Dedifferentiated amniotic fluid mesenchymal stem cell (primary cell): Measurements from ENCODE around the gene CYP11A1.
A peak's percentile ranks its signal among the peaks of the same experiment; 100 is the strongest.

Experiments
- DNase-seq: peaks from one replicate; pipeline ENCODE4 v3.0.0-alpha.2; 2016; ENCODE audit errors: extremely low spot score

Gene CYP11A1

GRCh38 chr15:74367296-74367854, at the start of gene CYP11A1:
Gene CYP11A1, minus strand, starts transcription at chr15:74367646. Its CDS starts 61 bp downstream, at chr15:74367585.
- DNase-seq, result no peak

DNA sequence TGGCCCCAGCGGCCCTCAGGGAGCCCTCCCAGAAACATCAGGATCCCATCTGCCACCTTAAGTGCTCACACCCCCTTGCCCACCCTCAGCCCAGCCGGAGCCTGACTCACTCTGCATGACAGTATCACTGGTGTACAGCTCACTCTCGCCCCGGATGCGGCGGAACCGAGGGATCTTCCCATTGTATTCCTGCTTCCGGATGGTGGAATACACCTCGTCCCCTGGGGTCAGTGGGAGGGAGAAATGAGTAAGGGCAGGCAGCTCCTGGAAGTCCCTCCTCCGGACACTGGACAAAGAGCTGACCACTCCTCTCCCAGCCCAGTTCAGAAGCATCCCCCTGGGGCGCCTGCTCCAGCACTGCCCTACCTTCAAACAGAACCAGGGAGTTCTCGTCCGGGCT, 49.8 kb upstream of the CYP11A1 start:
- DNase-seq, result no peak

DNA sequence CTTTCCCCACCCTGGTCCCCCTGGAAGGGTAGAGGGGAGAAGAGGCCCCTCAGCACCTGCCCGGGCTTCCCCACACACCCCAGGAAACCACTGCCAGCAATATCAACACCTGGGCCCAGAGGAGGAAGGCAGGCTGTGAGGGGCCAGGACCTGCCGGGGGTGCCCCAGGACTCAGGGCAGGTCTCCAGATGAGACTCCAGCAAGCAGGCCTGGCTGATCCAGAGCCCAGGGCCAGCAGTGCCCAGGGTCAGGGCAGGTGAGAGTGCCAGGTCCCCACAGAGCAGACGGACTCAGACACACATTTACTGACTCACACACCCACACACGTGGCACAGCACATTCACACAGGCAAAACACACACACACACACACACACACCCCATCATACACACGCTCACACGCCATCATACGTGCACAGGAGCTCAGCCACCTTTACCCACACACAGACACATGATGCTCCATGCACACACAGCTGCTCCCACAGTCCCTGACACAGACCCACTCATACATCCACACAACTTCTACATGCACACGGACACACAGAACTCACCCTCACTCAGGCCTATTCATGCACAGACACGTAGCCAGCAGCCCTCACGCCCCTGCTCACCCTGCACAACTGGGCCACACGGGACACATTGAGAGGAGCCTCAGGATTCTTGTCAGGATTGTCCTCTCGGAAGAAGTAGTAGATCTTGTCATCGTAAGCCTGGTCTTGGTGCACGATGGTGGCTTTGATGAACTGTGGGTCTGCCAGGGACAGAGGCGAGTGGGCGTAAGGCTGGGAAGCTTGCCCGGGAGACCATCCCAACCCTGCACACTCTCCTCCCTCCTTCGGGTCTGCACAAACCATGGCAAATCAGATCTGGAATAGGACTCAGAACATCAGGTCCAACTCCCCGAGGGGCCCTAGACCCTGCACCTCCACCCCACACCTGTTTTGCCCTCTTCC, 48.8 kb upstream of the CYP11A1 start:
- no peak for DNase-seq

- DNase-seq, result no peak
Measured at GRCh38 chr15:74414603-74415338, 47.3 kb upstream of the CYP11A1 start.

GRCh38 chr15:74414081-74414580, 46.7 kb upstream of the CYP11A1 start:
- no peak for DNase-seq

DNA sequence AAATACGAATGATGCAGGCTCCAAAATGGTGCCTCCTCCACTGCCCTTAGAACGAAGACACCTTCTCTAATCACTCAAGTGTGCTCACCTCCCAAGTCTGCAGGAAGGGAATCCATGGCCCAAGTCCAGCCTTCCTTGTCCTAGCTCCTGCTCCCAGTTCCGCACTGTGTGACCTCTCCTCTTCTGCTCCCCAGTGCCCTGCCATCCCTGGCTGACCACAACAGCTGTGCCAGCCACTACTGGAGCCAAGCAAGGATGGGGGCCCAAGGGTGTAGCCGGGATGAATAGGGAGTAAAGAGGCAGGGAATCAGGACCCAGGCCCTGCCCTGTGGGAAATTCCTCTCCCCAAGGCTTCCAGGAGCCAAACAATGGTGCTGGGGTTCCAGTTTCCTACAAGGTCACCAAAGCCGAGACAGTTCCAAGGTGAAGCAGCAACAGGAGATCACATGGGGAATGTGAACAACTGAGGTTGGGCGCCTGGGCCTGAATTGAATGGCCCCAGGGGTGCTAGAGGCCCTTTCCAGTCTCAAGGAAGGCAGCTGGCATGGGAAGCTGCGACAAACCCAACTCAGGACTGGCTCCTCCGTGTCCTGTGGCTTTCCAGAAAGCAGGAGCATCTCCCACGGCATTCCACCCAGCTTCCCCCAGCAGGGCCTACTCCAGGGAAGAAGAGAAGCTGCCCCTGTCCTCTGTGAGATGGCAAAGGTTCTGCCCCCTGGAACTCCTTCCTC, 46.1 kb upstream of the CYP11A1 start:
- no peak for DNase-seq

- no peak for DNase-seq
Measured at GRCh38 chr15:74412159-74412558, 44.7 kb upstream of the CYP11A1 start.

DNA sequence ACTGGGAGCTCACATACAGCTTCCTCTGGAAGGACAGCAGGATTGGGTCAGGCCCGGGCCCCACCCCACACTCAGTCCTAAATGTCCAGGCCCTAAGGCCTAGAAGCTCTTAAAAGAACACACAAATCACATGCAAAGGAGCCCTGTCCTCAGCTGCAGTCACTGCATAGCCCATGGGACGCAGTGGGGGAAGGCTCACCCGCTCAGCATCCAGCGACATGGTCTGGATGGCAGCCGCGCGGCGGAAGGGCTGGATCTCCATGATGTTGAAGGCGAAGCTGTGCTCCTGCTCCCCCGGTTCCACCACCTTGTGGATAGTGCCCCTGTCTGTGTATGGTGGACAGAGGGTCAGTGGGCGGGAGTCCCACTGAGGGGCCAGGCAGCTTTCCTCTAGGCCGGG, 44.2 kb upstream of the CYP11A1 start:
- DNase-seq, result no peak

DNA sequence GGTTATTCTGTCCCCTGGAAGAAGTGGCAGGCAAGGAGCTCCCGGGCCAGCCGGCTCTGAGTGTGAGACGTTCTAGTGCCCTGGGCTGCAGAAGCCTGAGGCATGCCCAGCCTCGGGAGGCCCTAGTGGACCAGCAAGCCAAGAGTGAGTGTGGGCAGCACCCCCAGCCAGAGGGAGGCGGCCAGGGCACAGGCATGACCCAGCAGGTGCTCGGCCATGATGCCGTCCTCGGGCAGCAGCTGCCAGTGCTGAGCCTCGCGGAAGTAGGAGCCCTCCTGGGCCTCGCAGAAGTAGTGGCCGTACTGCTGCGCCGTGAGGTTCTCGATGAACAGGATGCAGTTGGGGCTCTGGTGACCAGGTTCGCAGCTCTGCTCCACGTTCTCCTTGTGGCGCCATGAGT, 43.1 kb upstream of the CYP11A1 start:
- no peak for DNase-seq

DNA sequence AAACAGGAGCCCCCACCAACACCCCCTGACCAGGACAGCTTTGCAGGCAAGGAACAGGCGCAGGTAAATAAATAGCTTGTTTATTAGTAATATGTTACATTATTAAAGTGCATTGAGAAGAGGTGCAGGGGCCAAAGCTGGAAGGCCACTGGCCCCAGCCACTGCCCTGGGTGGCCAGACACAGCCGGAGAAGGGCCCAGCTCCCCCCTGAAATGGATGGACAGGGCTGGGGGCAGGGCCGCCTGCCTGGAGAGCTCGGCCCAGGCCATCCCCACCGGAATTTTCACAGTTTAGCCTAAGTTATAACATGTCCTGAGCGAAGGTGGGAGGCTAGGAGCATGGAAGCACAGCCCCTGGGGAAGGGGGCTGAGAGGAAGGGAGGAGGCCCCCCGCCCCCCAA, 41.8 kb upstream of the CYP11A1 start:
- no peak for DNase-seq

- DNase-seq, result no peak
Measured at GRCh38 chr15:74408815-74409214, 41.4 kb upstream of the CYP11A1 start.

- DNase-seq, result no peak
Measured at GRCh38 chr15:74408385-74408784, 40.9 kb upstream of the CYP11A1 start.

- DNase-seq, result peak; percentile 76
Measured at GRCh38 chr15:74406992-74407705, 39.7 kb upstream of the CYP11A1 start.

DNA sequence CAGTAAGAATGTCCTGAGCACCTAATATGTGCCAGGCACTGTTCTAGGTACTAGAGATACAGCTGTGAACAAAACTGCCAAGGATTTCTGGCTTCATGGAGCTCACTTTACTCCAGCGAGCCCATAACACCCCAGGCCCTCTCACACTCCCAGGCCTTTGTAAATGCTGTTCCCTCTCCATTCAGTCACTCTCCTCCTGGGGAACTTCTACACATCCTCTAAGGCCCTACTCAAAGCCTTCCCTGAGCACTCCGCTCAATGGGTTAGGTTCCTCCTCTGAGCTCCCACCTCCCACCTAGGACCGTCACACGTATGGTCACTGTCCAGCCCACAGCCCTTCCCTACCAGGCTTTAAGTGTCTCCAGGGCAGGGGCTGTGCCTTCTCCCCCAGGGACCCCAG, 39.1 kb upstream of the CYP11A1 start:
- no peak for DNase-seq

DNA sequence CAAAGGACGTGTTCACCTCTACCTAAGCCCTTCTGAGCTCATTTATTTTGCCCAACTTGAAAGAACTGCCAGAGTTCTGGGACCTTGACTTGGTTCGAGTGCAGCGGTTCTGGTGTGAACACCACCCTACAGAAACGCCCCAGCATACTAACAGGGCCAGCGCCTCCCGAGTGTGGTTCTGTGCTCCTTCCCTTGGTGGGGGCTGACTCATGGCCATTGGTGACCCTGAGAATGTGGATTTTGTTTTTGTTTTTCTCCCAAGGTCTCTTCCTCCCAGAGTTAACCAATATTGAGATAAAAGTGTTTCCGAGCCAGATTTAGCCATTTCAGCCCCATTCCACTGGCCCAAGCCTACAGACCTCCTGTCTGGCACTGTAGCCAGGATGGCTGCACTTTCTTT, 38.4 kb upstream of the CYP11A1 start:
- no peak for DNase-seq

DNA sequence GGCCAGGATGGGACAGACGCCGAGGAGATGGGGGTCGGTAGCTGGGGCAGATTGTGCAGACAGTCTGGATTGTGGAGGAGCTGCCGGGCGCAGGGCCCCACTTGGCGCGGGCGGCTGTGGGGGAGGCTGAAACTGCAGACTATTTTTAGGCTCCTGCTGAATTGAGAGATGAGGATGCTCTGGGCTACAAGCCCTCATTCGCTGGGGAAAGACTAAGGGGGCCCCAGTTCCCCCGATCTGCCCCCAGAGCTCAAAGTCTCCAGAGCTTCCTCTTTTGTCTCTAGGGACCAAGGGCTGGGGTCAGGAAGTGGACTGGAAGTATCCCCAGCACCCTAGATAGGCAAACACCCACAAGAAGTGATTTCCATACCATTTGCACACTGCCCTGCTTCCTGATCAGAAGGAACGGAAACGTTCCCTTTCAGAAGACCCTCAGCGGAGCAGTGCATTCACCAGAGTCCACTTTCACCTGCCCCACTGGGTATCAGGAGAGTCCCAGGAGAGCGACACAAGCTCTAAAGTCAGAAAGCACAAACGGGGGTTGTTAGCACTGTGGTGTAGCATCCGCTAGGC, 36.6 kb upstream of the CYP11A1 start:
- DNase-seq, result no peak

DNA sequence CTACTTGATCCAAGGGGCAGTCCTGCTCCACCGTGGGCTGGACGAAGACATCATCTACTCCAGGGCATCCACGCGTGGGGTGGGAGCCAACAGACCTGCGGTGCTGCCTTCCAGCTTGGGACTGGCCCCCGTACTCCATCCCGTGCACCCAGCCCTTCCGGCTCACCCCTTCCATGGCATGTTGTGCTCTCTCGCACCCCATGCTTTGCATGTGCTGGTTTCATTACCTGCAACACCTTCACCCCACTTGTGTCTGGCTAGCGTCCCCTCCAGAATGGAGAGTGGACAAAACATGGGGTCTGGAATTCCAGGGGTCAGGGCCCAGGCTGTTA, 36.1 kb upstream of the CYP11A1 start:
- no peak for DNase-seq

GRCh38 chr15:74402873-74403587, 35.6 kb upstream of the CYP11A1 start:
- DNase-seq, result no peak

DNA sequence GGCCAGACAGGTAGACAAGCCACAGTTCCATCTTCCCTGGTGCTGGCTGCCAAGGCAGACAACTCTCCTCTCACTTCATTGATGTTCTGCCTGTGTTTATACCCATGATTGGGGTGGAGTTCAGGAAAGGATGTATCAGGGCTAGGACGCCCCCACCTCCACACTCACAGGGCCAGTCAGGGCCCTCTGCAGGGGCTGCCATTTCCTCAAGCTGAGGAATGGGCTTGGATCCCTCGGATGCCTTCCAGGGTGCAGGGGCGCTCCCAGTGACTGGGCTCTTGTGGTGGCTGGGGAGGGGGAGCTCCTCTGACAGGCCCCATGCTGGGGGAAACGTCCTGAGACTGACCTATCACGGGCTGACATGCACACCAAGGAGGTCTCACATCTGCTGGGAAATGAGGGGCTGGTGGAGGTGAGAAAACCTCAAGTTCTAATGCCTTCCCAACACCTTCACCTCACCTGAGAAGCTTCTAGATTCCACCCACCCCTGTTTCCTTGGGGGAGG, 34.9 kb upstream of the CYP11A1 start:
- DNase-seq, result no peak
